Neural progenitor cell (in vitro differentiated cells): ENCODE data around the gene ACSM5. TPM values are rescaled to one million over a fixed set of nuclear protein-coding genes. Genes with fewer than 3 reads are reported as not detected.

Experiments
- DNase-seq: peaks from one replicate; pipeline ENCODE4 v3.0.0-alpha.2; 2016; ENCODE audit warnings: low spot score
- H2AFZ ChIP-seq: fragments of 200-600 bp; sonication (generic); replicated peaks from 2 replicates; pipeline ENCODE4 v1.6.1; 2016; ENCODE audit warnings: antibody characterized with exemption
- H3F3A ChIP-seq: fragments of 200-600 bp; sonication (generic); 2 replicates; pipeline ENCODE4 v1.6.1; 2016; ENCODE audit warnings: antibody characterized with exemption, low read depth
- H3K27ac ChIP-seq: fragments of 200-600 bp; sonication (generic); 2 replicates; pipeline ENCODE4 v1.5.1; 2016; ENCODE audit warnings: mild to moderate bottlenecking
- H3K27me3 ChIP-seq: fragments of 200-600 bp; sonication (generic); 2 replicates; pipeline ENCODE4 v1.6.1; 2016; ENCODE audit warnings: mild to moderate bottlenecking, moderate library complexity
- H3K36me3 ChIP-seq: fragments of 200-600 bp; sonication (generic); 2 replicates; pipeline ENCODE4 v1.5.1; 2016
- H3K4me1 ChIP-seq: fragments of 200-600 bp; sonication (generic); 2 replicates; pipeline ENCODE4 v1.6.1; 2016; ENCODE audit warnings: mixed run types
- H3K4me2 ChIP-seq: fragments of 200-600 bp; sonication (generic); 2 replicates; pipeline ENCODE4 v1.6.1; 2016
- H3K4me3 ChIP-seq: fragments of 200-600 bp; sonication (generic); 2 replicates; pipeline ENCODE4 v1.5.1; 2016
- H3K79me2 ChIP-seq: fragments of 200-600 bp; sonication (generic); 2 replicates; pipeline ENCODE4 v1.6.1; 2016; ENCODE audit warnings: low read depth
- H3K9ac ChIP-seq: fragments of 200-600 bp; sonication (generic); 2 replicates; pipeline ENCODE4 v1.6.1; 2016
- H3K9me3 ChIP-seq: fragments of 200-600 bp; sonication (generic); 2 replicates; pipeline ENCODE4 v1.5.1; 2016; ENCODE audit warnings: low read depth
- H4K20me1 ChIP-seq: fragments of 200-600 bp; sonication (generic); 2 replicates; pipeline ENCODE4 v1.6.1; 2016; ENCODE audit warnings: low read depth
- H3K27ac Mint-ChIP-seq: 3 replicates; pipeline ENCODE4 v1.8.0; 2021; ENCODE audit warnings: mixed read lengths
- H3K27me3 Mint-ChIP-seq: 2 replicates; pipeline ENCODE4 v1.8.0; 2022; ENCODE audit warnings: low read depth, mild to moderate bottlenecking, inconsistent platforms, moderate library complexity, mixed read lengths; ENCODE audit not compliant: insufficient read depth
- H3K36me3 Mint-ChIP-seq: 3 replicates; pipeline ENCODE4 v1.8.0; 2021; ENCODE audit warnings: mixed read lengths
- H3K4me1 Mint-ChIP-seq: 3 replicates; pipeline ENCODE4 v1.8.0; 2021; ENCODE audit warnings: mixed read lengths
- H3K4me3 Mint-ChIP-seq: 3 replicates; pipeline ENCODE4 v1.8.0; 2021; ENCODE audit warnings: mild to moderate bottlenecking, moderate library complexity, mixed read lengths
- H3K9me3 Mint-ChIP-seq: 3 replicates; pipeline ENCODE4 v1.8.0; 2020; ENCODE audit warnings: mixed read lengths
- EZH2 ChIP-seq: fragments of 200-600 bp; sonication (generic); IDR thresholded peaks from 2 replicates; pipeline ENCODE4 v1.6.1; 2017; ENCODE audit warnings: antibody characterized with exemption, mild to moderate bottlenecking, moderate library complexity
- EZH2phosphoT487 ChIP-seq: fragments of 200-600 bp; sonication (generic); IDR thresholded peaks from 2 replicates; pipeline ENCODE4 v1.6.1; 2017; ENCODE audit warnings: antibody characterized with exemption
- total RNA-seq: library from RNA; depleted of rRNA; stranded (reverse); fragments of >200 nt; gene quantifications from 2 replicates; pipeline ENCODE4 v1.2.3, GENCODE V29; 2015; ENCODE audit warnings: low replicate concordance
- TF ChIP-seq, protein P1 (sequence below): fragments of 200-600 bp; sonication (generic); IDR thresholded peaks from 2 replicates; pipeline ENCODE4 v1.5.1; 2017; ENCODE audit warnings: antibody characterized with exemption, mild to moderate bottlenecking

The ACSM5 gene
- total RNA-seq, 1 donor from 2014 or later, result not detected

GRCh38 chr16:20402651-20403050 is 6.7 kb upstream of the ACSM5 start:
- TF ChIP-seq EZH2 (no peak), EZH2phosphoT487 (no peak)
- TF ChIP-seq, protein P1, sequence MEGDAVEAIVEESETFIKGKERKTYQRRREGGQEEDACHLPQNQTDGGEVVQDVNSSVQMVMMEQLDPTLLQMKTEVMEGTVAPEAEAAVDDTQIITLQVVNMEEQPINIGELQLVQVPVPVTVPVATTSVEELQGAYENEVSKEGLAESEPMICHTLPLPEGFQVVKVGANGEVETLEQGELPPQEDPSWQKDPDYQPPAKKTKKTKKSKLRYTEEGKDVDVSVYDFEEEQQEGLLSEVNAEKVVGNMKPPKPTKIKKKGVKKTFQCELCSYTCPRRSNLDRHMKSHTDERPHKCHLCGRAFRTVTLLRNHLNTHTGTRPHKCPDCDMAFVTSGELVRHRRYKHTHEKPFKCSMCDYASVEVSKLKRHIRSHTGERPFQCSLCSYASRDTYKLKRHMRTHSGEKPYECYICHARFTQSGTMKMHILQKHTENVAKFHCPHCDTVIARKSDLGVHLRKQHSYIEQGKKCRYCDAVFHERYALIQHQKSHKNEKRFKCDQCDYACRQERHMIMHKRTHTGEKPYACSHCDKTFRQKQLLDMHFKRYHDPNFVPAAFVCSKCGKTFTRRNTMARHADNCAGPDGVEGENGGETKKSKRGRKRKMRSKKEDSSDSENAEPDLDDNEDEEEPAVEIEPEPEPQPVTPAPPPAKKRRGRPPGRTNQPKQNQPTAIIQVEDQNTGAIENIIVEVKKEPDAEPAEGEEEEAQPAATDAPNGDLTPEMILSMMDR, result no peak
- no peak for DNase-seq
- Histone ChIP-seq H3F3A (no peaks in the 10 kb centered on the region), H3K27ac (no peak overlapping the region), H3K79me2 (no peaks in the 10 kb centered on the region), H3K36me3 (no peaks in the 10 kb centered on the region), H3K9me3 (no peaks in the 10 kb centered on the region), H3K4me1 (no peaks in the 10 kb centered on the region), H4K20me1 (no peaks in the 10 kb centered on the region), H3K9ac (no peak overlapping the region), H2AFZ (no peak overlapping the region), H3K4me2 (no peak overlapping the region), H3K4me3 (no peak overlapping the region), H3K27me3 (no peaks in the 10 kb centered on the region)
- peaks cover 8% of the 10 kb centered on the region for H3K4me1 Mint-ChIP-seq
- peaks cover 3% of the 10 kb centered on the region for H3K27me3 Mint-ChIP-seq
- H3K9me3 Mint-ChIP-seq, result no peaks in the 10 kb centered on the region
- H3K27ac Mint-ChIP-seq, result no peak overlapping the region
- no peaks in the 10 kb centered on the region for H3K36me3 Mint-ChIP-seq
- no peak overlapping the region for H3K4me3 Mint-ChIP-seq

DNA sequence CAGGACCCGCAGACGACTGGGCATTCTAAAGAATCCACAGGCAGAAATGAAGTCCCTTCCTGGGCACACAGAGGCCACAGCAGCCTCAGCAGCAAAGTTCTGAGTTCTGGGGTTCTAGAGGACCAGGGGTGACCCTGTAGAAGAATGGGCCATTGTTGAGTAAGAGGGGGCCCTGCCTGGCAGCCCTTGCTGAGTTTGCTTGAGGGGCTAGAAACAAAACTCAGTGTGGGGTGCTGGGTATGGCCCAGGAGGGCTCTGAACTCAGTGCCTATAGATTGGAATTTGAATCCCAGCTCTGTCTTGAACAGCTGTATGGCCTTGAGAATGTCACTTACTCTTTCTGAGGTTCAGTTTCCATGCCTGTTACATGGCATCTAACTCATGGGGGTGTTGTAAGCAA is 4.7 kb upstream of the ACSM5 start, which contains the start of gene PDILT:
TSS of gene PDILT (minus strand) at position 101 of the 400 bp plus-strand sequence. CDS start 5,437 bp downstream, outside the sequence.
- no peaks in the 10 kb centered on the region for H3K27me3 ChIP-seq
- H3K36me3 Mint-ChIP-seq, result no peaks in the 10 kb centered on the region
- TF ChIP-seq EZH2phosphoT487, result no peak
- TF ChIP-seq, protein P1, result no peak
- TF ChIP-seq EZH2, result no peak
- H3K4me1 Mint-ChIP-seq, result peaks cover 13% of the 10 kb centered on the region
- H3K27ac Mint-ChIP-seq, result no peak within 1 kb of the TSS
- H3K27ac ChIP-seq, result no peak within 1 kb of the TSS
- H4K20me1 ChIP-seq, result no peaks in the 10 kb centered on the region
- no peaks in the 10 kb centered on the region for H3K36me3 ChIP-seq
- H3K4me2 ChIP-seq, result no peak within 1 kb of the TSS
- H3K4me3 ChIP-seq, result no peak within 1 kb of the TSS
- DNase-seq, result no peak
- no peaks in the 10 kb centered on the region for H3F3A ChIP-seq
- H2AFZ ChIP-seq, result no peak within 1 kb of the TSS
- H3K27me3 Mint-ChIP-seq, result peaks cover 3% of the 10 kb centered on the region
- H3K9ac ChIP-seq, result no peak within 1 kb of the TSS
- no peaks in the 10 kb centered on the region for H3K9me3 ChIP-seq
- no peaks in the 10 kb centered on the region for H3K79me2 ChIP-seq
- no peak within 1 kb of the TSS for H3K4me3 Mint-ChIP-seq
- no peaks in the 10 kb centered on the region for H3K4me1 ChIP-seq
- no peaks in the 10 kb centered on the region for H3K9me3 Mint-ChIP-seq

GRCh38 chr16:20410121-20410723 is 888 bp downstream of the ACSM5 start:
- Histone ChIP-seq H3K9me3 (no peaks in the 10 kb centered on the region), H2AFZ (no peak overlapping the region), H3K27ac (no peak overlapping the region), H3K9ac (no peak overlapping the region), H3K4me1 (no peaks in the 10 kb centered on the region), H4K20me1 (no peaks in the 10 kb centered on the region), H3K4me2 (no peak overlapping the region), H3F3A (no peaks in the 10 kb centered on the region), H3K4me3 (no peak overlapping the region), H3K27me3 (no peaks in the 10 kb centered on the region), H3K79me2 (no peaks in the 10 kb centered on the region), H3K36me3 (no peaks in the 10 kb centered on the region)
- Mint-ChIP-seq H3K4me3 (no peak overlapping the region), H3K4me1 (peaks cover 5% of the 10 kb centered on the region), H3K9me3 (no peaks in the 10 kb centered on the region), H3K36me3 (no peaks in the 10 kb centered on the region), H3K27ac (no peak overlapping the region), H3K27me3 (no peaks in the 10 kb centered on the region)
- TF ChIP-seq EZH2, result no peak
- no peak for TF ChIP-seq EZH2phosphoT487
- TF ChIP-seq, protein P1, result no peak
- DNase-seq, result no peak
